NOMO-1 treated with dmso at 0.1 percent for 144 hours (cell line): ENCODE data around the gene MIA2.
"Not testable (repeated sequence)": the region's sequence is repeated elsewhere in the genome, so short reads cannot be mapped to it uniquely, and the experiment has no call there.

ENCODE experiments used
- DNase-seq: peaks from one replicate; lab custom pipeline; 2025; ENCODE audit not compliant: unreplicated experiment; lab: John Stamatoyannopoulos, UW

MIA2 gene

GRCh38 chr14:39229601-39230110 is 4.1 kb upstream of the MIA2 start:
- DNase-seq, result no peak

- DNase-seq, result no peak
These were observed 3.2 kb upstream of the MIA2 start for GRCh38 chr14:39230416-39231035.

GRCh38 chr14:39231751-39232553 is 1.8 kb upstream of the MIA2 start:
- peak; percentile 60 for DNase-seq

GRCh38 chr14:39232554-39233415 is 930 bp upstream of the MIA2 start:
- DNase-seq, result peak; percentile 35

- DNase-seq, result not testable (repeated sequence)
These were observed 1.3 kb downstream of the MIA2 start for GRCh38 chr14:39234986-39235385.

GRCh38 chr14:39235466-39235865 is 1.8 kb downstream of the MIA2 start:
- DNase-seq, result not testable (repeated sequence)

GRCh38 chr14:39240769-39241168 is 7.1 kb downstream of the MIA2 start:
- no peak for DNase-seq

GRCh38 chr14:39241637-39242036 is 7.9 kb downstream of the MIA2 start:
- no peak for DNase-seq

GRCh38 chr14:39243831-39244230 is 10.1 kb downstream of the MIA2 start:
- DNase-seq, result no peak

- no peak for DNase-seq
These were observed 12.9 kb downstream of the MIA2 start for GRCh38 chr14:39246618-39247017.

- no peak for DNase-seq
These were observed 13.5 kb downstream of the MIA2 start for GRCh38 chr14:39247256-39247655.

GRCh38 chr14:39251547-39251946 is 17.8 kb downstream of the MIA2 start:
- DNase-seq, result no peak

- DNase-seq, result not testable (repeated sequence)
These were observed 23.7 kb downstream of the MIA2 start for GRCh38 chr14:39257388-39257787.

- no peak for DNase-seq
These were observed 25.2 kb downstream of the MIA2 start for GRCh38 chr14:39258782-39259545.

- not testable (repeated sequence) for DNase-seq
These were observed 26.4 kb downstream of the MIA2 start for GRCh38 chr14:39260161-39260560.

- not testable (repeated sequence) for DNase-seq
These were observed 28.5 kb downstream of the MIA2 start for GRCh38 chr14:39262214-39262613.

GRCh38 chr14:39264057-39264456 is 30.3 kb downstream of the MIA2 start:
- DNase-seq, result no peak

- DNase-seq, result no peak
These were observed 30.8 kb downstream of the MIA2 start for GRCh38 chr14:39264558-39264957.

- peak; percentile 21 for DNase-seq
These were observed 31.3 kb downstream of the MIA2 start for GRCh38 chr14:39265033-39265432.

GRCh38 chr14:39265806-39266524 is 32.2 kb downstream of the MIA2 start:
- peak; percentile 45 for DNase-seq
